B cell (primary cell): Measurements from ENCODE around the gene ACSL1. TPM values are rescaled to one million over a fixed set of nuclear protein-coding genes. Genes with fewer than 3 reads are reported as not detected.
A peak's percentile ranks its signal among the peaks of the same experiment; 100 is the strongest.

Source experiments
- ATAC-seq: fragments of 200-7000 bp; cut with Tn5 transposase; one replicate; pipeline ENCODE4 v1.10.0; 2021; ENCODE audit warnings: low read depth, mild to moderate bottlenecking, moderate number of reproducible peaks, moderate library complexity
- CTCF ChIA-PET: fragments of 350-600 bp; sonication (Branson Sonifier 250); formaldehyde crosslinking; loops from one replicate; lab custom pipeline; 2021; ENCODE audit warnings: antibody characterized with exemption, inconsistent platforms; lab: Charles Lee
- POLR2A ChIA-PET: fragments of 350-600 bp; sonication (Branson Sonifier 250); formaldehyde crosslinking; loops from one replicate; lab custom pipeline; 2021; ENCODE audit warnings: antibody characterized with exemption; lab: Charles Lee
- DNase-seq: peaks from one replicate; pipeline ENCODE4 v3.0.0; 2013
- H2AFZ ChIP-seq: 2 replicates; pipeline ENCODE4 v1.6.1; 2012; ENCODE audit warnings: mild to moderate bottlenecking, low read depth, low read length; ENCODE audit not compliant: insufficient read depth, poor library complexity, severe bottlenecking
- H3K27ac ChIP-seq, 2 donors: 1 replicate in 1 of 2; 2 replicates in 1 of 2; pipeline ENCODE4 v1.5.1; 2012 to 2013; ENCODE audit warnings: low read length in 2 of 2, mild to moderate bottlenecking in 2 of 2, moderate library complexity in 1 of 2
- H3K27me3 ChIP-seq, 4 experiments: fragments of 200-600 bp in 1 of 4; sonication (generic) in 1 of 4; replicated peaks in 1 of 4; 1 replicate in 2 of 4; 2 replicates in 2 of 4; pipeline versions ENCODE4 v1.6.1 to v1.7.0; 2013 to 2016; ENCODE audit warnings: low read length in 3 of 4, mild to moderate bottlenecking in 2 of 4, mixed read lengths in 1 of 4, moderate library complexity in 1 of 4; ENCODE audit not compliant: insufficient read depth in 4 of 4, control insufficient read depth in 3 of 4; ENCODE audit errors: control extremely low read depth in 1 of 4
- H3K36me3 ChIP-seq, 2 experiments: replicated peaks in 1 of 2; 1 replicate in 1 of 2; 2 replicates in 1 of 2; pipeline versions ENCODE4 v1.6.1 to v1.7.1; 2013; ENCODE audit warnings: low read length in 1 of 2; ENCODE audit not compliant: insufficient read depth in 2 of 2, control insufficient read depth in 1 of 2; ENCODE audit errors: control extremely low read depth in 1 of 2, extremely low read depth in 1 of 2
- H3K4me1 ChIP-seq, 2 donors: fragments of 200-600 bp in 1 of 2; sonication (generic) in 1 of 2; 1 replicate in 1 of 2; 2 replicates in 1 of 2; pipeline versions ENCODE4 v1.5.1 to v1.6.1; 2013 to 2017; ENCODE audit warnings: low read length in 2 of 2; ENCODE audit not compliant: control insufficient read depth in 2 of 2, insufficient read depth in 2 of 2
- H3K4me2 ChIP-seq: replicated peaks from 2 replicates; pipeline ENCODE3; 2012; ENCODE audit warnings: mild to moderate bottlenecking, low read depth, low read length; ENCODE audit not compliant: poor library complexity, severe bottlenecking
- H3K4me3 ChIP-seq, 5 experiments: fragments of 200-600 bp in 1 of 5; sonication (generic) in 1 of 5; 1 replicate in 3 of 5; 2 replicates in 2 of 5; pipeline versions ENCODE4 v1.5.1 to v1.7.0; 2011 to 2016; ENCODE audit warnings: low read length in 4 of 5, mild to moderate bottlenecking in 4 of 5, low read depth in 2 of 5, control low read depth in 1 of 5, moderate library complexity in 1 of 5; ENCODE audit not compliant: insufficient read depth in 1 of 5; ENCODE audit errors: control extremely low read depth in 1 of 5, extremely low read depth in 1 of 5
- H3K79me2 ChIP-seq: fragments of 200-600 bp; sonication (generic); one replicate; pipeline ENCODE4 v1.6.0; 2016; ENCODE audit warnings: low read length; ENCODE audit not compliant: control insufficient read depth, insufficient read depth
- H3K9ac ChIP-seq: fragments of 200-600 bp; sonication (generic); 2 replicates; pipeline ENCODE4 v1.6.1; 2017; ENCODE audit warnings: mild to moderate bottlenecking, low read length, moderate library complexity
- H3K9me3 ChIP-seq, 3 donors: one replicate each; pipeline versions ENCODE4 v1.6.1 to v1.7.1; 2013; ENCODE audit warnings: low read length in 2 of 3; ENCODE audit not compliant: control insufficient read depth in 2 of 3, insufficient read depth in 1 of 3; ENCODE audit errors: control extremely low read depth in 1 of 3
- H4K20me1 ChIP-seq: 2 replicates; pipeline ENCODE4 v1.6.0; 2012; ENCODE audit warnings: mild to moderate bottlenecking, low read length; ENCODE audit not compliant: insufficient read depth, control insufficient read depth, poor library complexity, severe bottlenecking
- H3K27ac Mint-ChIP-seq: one replicate; pipeline ENCODE4 v1.8.0; 2021; ENCODE audit warnings: mixed read lengths
- H3K27me3 Mint-ChIP-seq: one replicate; pipeline ENCODE4 v1.8.0; 2021; ENCODE audit warnings: mixed read lengths
- H3K4me1 Mint-ChIP-seq: one replicate; pipeline ENCODE4 v1.8.0; 2021; ENCODE audit warnings: mixed read lengths
- H3K4me3 Mint-ChIP-seq: one replicate; pipeline ENCODE4 v1.8.0; 2021; ENCODE audit warnings: mixed read lengths
- H3K9me3 Mint-ChIP-seq: one replicate; pipeline ENCODE4 v1.8.0; 2022; ENCODE audit warnings: mixed read lengths; ENCODE audit not compliant: insufficient read depth
- CTCF ChIP-seq: fragments of 200-600 bp; IDR thresholded peaks from one replicate; pipeline ENCODE4 v1.8.0; 2022; ENCODE audit warnings: antibody characterized with exemption, mild to moderate bottlenecking
- EZH2 ChIP-seq: IDR thresholded peaks from 2 replicates; pipeline ENCODE4 v1.6.1; 2012; ENCODE audit warnings: borderline replicate concordance, low read depth, mild to moderate bottlenecking, moderate library complexity, low read length; ENCODE audit not compliant: insufficient read depth, poor library complexity, severe bottlenecking
- WGBS: methylation state at CpG from one replicate; pipeline ENCODE4 v1.1.5; 2013; ENCODE audit warnings: missing lambda C conversion rate; ENCODE audit not compliant: insufficient coverage; 5-methylcytosine and 5-hydroxymethylcytosine counted together
- intact Hi-C: fragments of 100-400 bp; cut with micrococcal nuclease; formaldehyde crosslinking; loops from one replicate; pipeline ENCODE4 v1.10.0; 2022
- polyA plus RNA-seq: library from polyadenylated mRNA; depleted of rRNA; stranded (reverse); fragments of >200 nt; gene quantifications from 2 replicates; pipeline ENCODE4 v1.2.3, GENCODE V29; 2012
- total RNA-seq, 2 donors: library from RNA; stranded (reverse); fragments of 120-200 nt in 1 of 2; gene quantifications; 1 replicate in 1 of 2; 2 replicates in 1 of 2; pipeline versions ENCODE4 v1.2.3 to v1.2.4, GENCODE V29; 2013 to 2022

ACSL1 gene
- total and polyA plus RNA-seq, 2 donors (not counting 1 experiment from before 2014, with no cell fraction given), result 6.6 to 31.8 TPM

- Histone ChIP-seq H3K4me1 (peaks cover 7 to 12% of the 10 kb centered on the region in 2 donors), H2AFZ (peak within 1 kb of the TSS; percentile 94), H3K9ac (peak within 1 kb of the TSS; percentile 77), H3K9me3 (no peaks in the 10 kb centered on the region), H4K20me1 (no peaks in the 10 kb centered on the region), H3K4me3 (peak within 1 kb of the TSS; percentile 65 to 76 (median 72)), H3K27me3 (no peaks in the 10 kb centered on the region), H3K79me2 (peaks cover 6% of the 10 kb centered on the region), H3K36me3 (no peaks in the 10 kb centered on the region), H3K27ac (peak within 1 kb of the TSS; percentile 1 to 52), H3K4me2 (peak within 1 kb of the TSS; percentile 94)
- H3K9me3 Mint-ChIP-seq, result no peaks in the 10 kb centered on the region
- intact Hi-C loops, result loop anchor here (1.0 to 10.0 kb wide), 9 partner anchors 85 to 1292 kb away; partner anchors contain the start of genes CASP3, CDKN2AIP, IRF2 and PRIMPOL
- under 1% methylated on average over 65 of the region's 69 CpGs for WGBS
- H3K4me3 Mint-ChIP-seq, result peak within 1 kb of the TSS; percentile 93
- ATAC-seq (peak; percentile 95), DNase-seq (peak; percentile 96)
- H3K27me3 Mint-ChIP-seq, result no peaks in the 10 kb centered on the region
- TF ChIP-seq CTCF (no peak), EZH2 (no peak)
- POLR2A ChIA-PET, result interaction anchor here (0.5 to 2.0 kb wide), 7 partner anchors 10 to 1228 kb away, joined by 3 to 23 read pairs (median 3); partner anchors contain the start of genes CASP3, IRF2, PRIMPOL and SLC25A4
- peaks cover 16% of the 10 kb centered on the region for H3K4me1 Mint-ChIP-seq
- H3K27ac Mint-ChIP-seq, result peak within 1 kb of the TSS; percentile 93
- CTCF ChIA-PET, result interaction anchor here (0.7 to 2.8 kb wide), 9 partner anchors 9 to 497 kb away, joined by 3 to 25 read pairs (median 4); partner anchors contain the start of genes CASP3, PRIMPOL and SLC25A4
Observed at GRCh38 chr4:184733654-184734524, 91.9 kb downstream of the ACSL1 start, which contains the start of gene CENPU. CENPU (minus strand) TSS chr4:184734096; CDS start chr4:184734062, 34 bp downstream.
